GM12801 (cell line): ENCODE results near the gene C12orf75.

Experiments used
- TF ChIP-seq, protein P1 (sequence below): IDR thresholded peaks from one replicate; pipeline ENCODE4 v1.5.1; 2011; ENCODE audit warnings: control low read depth; ENCODE audit not compliant: insufficient read length; ENCODE audit errors: extremely low read depth

Gene C12orf75

DNA sequence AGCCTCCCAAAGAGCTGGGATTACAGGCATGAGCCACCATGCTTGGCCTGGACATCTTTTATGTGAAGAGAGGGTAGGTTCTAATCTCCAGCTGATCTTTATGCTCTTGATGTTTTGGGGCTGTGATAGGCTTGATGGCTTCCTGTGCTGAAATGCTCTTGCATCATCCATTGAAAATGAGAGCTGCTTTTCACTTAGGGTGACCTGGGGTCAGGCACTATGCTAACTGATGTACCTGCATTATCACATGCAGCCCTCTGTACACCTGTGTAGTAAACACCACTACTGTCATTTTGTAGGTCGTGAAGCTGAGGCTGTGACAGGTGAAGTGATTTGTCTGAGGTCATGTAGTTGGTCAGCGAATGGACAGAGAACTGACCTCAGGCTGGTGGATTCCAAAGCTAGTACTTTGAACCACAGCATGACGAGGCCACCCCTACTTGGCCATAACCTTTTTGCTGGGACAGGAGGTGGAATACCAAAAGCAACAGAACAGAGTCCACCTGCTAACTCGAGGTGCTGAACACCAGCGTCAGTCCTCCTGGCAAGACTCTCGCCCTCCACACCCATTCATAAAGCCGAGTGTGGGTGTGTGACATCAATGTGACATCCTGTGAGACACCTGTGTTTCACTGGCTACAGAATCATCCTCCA lies 69.1 kb downstream of the C12orf75 start:
- TF ChIP-seq, protein P1, sequence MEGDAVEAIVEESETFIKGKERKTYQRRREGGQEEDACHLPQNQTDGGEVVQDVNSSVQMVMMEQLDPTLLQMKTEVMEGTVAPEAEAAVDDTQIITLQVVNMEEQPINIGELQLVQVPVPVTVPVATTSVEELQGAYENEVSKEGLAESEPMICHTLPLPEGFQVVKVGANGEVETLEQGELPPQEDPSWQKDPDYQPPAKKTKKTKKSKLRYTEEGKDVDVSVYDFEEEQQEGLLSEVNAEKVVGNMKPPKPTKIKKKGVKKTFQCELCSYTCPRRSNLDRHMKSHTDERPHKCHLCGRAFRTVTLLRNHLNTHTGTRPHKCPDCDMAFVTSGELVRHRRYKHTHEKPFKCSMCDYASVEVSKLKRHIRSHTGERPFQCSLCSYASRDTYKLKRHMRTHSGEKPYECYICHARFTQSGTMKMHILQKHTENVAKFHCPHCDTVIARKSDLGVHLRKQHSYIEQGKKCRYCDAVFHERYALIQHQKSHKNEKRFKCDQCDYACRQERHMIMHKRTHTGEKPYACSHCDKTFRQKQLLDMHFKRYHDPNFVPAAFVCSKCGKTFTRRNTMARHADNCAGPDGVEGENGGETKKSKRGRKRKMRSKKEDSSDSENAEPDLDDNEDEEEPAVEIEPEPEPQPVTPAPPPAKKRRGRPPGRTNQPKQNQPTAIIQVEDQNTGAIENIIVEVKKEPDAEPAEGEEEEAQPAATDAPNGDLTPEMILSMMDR, result no peak

DNA sequence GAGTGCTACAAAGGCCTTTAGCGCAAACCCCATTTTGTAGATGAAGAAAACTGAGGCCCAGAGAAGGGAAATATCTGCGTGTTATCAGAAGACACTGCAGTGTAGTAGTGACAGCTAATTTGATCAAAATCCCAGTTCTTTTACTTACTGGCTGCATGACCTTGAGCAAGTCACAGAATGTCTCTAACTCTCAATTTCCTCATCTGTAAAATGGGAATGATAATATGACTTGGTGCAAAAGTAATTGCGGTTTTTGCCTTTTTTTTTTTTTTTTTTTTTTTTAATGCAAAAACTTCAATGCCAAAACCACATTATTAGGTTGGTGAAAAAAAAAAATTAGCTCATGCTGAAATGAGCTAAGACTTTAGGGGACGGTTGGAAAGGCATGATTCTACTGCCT lies 69.7 kb downstream of the C12orf75 start:
- TF ChIP-seq, protein P1, result no peak

DNA sequence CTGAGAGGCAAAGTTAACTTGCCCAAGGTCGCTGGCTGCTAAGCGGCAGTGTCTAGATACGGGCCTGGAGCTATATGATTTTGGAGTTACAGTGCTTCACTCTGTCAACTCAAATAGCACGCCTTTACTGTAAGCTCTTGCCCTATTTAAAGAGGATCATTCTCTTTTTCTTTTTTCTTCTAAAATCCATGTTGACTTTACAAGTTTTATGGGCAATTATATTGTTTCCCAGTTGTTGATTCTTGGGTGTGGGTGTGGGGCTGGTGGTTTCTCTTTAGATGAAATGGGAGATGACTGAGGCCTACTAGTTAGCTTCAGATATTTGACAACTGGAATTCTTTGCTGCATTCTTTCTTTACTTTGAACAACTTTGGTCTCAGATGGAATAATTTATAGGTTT lies 70.7 kb downstream of the C12orf75 start:
- TF ChIP-seq, protein P1, result no peak

DNA sequence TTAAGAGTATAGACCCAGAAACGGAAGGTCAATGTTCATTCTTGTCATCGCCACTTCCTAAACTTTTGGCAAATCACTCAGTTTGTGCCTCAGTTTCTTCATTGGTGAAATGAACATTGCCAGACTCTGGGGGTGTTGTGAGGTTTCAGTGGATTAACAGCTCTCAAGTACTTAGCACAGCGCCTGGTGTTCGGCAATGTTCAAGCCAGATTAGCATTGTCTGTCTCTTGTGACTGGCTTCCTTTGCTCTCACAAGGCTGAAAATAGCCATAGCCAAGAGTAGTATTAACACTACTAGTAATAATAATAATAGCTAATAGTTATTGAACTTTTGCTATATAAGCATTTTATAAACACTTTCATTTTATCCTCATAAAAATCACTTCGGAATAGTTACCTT lies 71.9 kb downstream of the C12orf75 start:
- TF ChIP-seq, protein P1, result no peak

DNA sequence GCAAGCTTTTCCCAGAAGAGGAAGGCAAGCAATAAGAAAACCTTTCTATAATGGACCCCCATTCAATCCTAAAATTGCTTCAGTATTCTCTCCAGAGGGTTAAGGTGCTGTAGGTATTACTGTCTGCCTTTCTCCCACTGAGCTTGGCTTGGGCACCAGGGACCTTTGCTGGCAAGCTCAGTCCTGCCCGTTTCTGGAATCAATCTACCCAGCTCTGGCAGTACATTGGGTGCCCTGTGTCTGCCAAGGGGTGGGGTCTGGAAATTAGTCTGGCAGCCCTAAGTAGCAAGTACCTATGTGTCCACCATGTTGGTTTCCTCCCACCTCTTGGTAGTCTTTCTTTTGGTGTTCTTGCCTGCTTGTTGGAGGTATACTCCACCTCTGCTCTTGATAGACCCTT lies 72.6 kb downstream of the C12orf75 start:
- TF ChIP-seq, protein P1, result no peak

DNA sequence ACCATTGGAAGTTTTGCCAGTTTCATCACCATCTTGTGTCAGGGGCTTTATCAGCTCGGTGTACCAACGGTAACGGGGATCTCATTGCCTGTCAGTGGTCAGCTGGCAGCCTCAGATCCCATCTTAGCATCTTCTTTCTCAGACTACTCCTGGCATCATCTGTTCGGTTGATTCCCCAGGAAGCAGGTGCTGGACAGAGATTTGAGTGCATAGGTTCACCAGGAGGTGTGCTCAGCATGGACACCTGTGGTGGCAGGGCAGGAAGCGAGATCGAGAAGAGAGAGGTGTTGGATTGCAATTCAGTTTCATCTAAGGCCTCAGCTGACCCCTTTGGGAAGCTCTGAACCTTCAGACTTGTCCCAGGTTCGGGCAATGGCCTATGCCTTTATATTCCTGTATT lies 76.0 kb downstream of the C12orf75 start:
- TF ChIP-seq, protein P1, result no peak

DNA sequence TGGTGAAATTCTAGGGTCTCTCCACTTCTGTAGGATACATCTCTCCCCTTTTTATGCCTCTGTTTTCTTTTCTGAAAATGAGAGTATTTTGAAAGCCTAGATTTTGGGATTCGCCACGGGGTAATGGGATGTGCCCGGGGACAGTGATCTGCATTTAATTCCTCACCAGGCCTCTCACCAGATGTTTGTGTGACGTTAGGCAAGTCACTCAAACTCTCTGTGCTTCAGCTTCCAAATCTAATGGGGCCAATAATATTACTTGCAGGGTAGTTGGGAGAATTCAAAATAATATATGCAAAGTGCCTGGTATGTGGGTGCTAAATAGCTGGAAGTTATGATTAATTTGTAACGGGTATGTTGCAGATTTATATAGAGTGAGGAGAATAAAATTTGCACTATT lies 78.8 kb downstream of the C12orf75 start:
- TF ChIP-seq, protein P1, result no peak
